ENCODE measurements around the gene TEAD1. TPM values are rescaled to one million over a fixed set of nuclear protein-coding genes. Genes with fewer than 3 reads are reported as not detected.

The TEAD1 gene
- total and polyA plus RNA-seq, 2 donors (not counting 1 experiment from before 2014, with no cell fraction given): 88.6 to 121 TPM

- H3K4me1 ChIP-seq (ENCODE audit: control insufficient read depth, extremely low read depth, insufficient read depth, low read length): peaks cover 31% of the 10 kb centered on the region
- peaks cover 5% of the 10 kb centered on the region for H4K20me1 ChIP-seq (ENCODE audit: control insufficient read depth, extremely low read depth, insufficient read depth, low read length)
- DNase-seq (ENCODE audit: low read depth in 2 of 2): peak; percentile 51 to 80
- H3K4me3 ChIP-seq (replicated peaks in 1 of 4; ENCODE audit: control extremely low read depth in 1 of 4, insufficient read depth in 1 of 4, low read depth in 3 of 4, low read length in 4 of 4): no peak overlapping the region
- H3K4me2 ChIP-seq (ENCODE audit: extremely low read depth, insufficient read depth, low read length): no peak overlapping the region
- H3K79me2 ChIP-seq (ENCODE audit: control insufficient read depth, insufficient read depth, low read length): peaks cover 93% of the 10 kb centered on the region
- H3K36me3 ChIP-seq (ENCODE audit: control insufficient read depth, insufficient read depth, low read length): no peaks in the 10 kb centered on the region
- H3K9me3 ChIP-seq (ENCODE audit: control insufficient read depth, insufficient read depth, low read depth, low read length): no peaks in the 10 kb centered on the region
- H2AFZ ChIP-seq (ENCODE audit: low read length): no peak overlapping the region
- H3K27ac ChIP-seq (ENCODE audit: insufficient read depth, low read length): no peak overlapping the region
- TF ChIP-seq EZH2 (IDR thresholded peaks at IDR 0.05; ENCODE audit: low read length, missing control alignments): no peak
- TF ChIP-seq CTCF (conservative IDR thresholded peaks at IDR 0.05 in 1 of 2, IDR thresholded peaks at IDR 0.05 in 1 of 2; ENCODE audit: low read depth in 1 of 2, low read length in 2 of 2): no peak
- H3K27me3 ChIP-seq (ENCODE audit: control insufficient read depth, insufficient read depth, low read length): no peaks in the 10 kb centered on the region
- H3K9ac ChIP-seq (ENCODE audit: insufficient read depth, low read length): no peak overlapping the region
Measured at GRCh38 chr11:12808519-12808918, 134.3 kb downstream of the TEAD1 start.

GRCh38 chr11:12809364-12809763 is 135.1 kb downstream of the TEAD1 start:
- Histone ChIP-seq H2AFZ (ENCODE audit: low read length) (no peak overlapping the region), H3K27me3 (ENCODE audit: control insufficient read depth, insufficient read depth, low read length) (no peaks in the 10 kb centered on the region), H3K27ac (ENCODE audit: insufficient read depth, low read length) (peak overlapping the region; percentile 20), H3K9me3 (ENCODE audit: control insufficient read depth, insufficient read depth, low read depth, low read length) (no peaks in the 10 kb centered on the region), H3K79me2 (ENCODE audit: control insufficient read depth, insufficient read depth, low read length) (peaks cover 93% of the 10 kb centered on the region), H3K9ac (ENCODE audit: insufficient read depth, low read length) (no peak overlapping the region), H4K20me1 (ENCODE audit: control insufficient read depth, extremely low read depth, insufficient read depth, low read length) (peaks cover 5% of the 10 kb centered on the region), H3K4me3 (replicated peaks in 1 of 4; ENCODE audit: control extremely low read depth in 1 of 4, insufficient read depth in 1 of 4, low read depth in 3 of 4, low read length in 4 of 4) (no peak overlapping the region), H3K36me3 (ENCODE audit: control insufficient read depth, insufficient read depth, low read length) (no peaks in the 10 kb centered on the region), H3K4me1 (ENCODE audit: control insufficient read depth, extremely low read depth, insufficient read depth, low read length) (peaks cover 39% of the 10 kb centered on the region), H3K4me2 (ENCODE audit: extremely low read depth, insufficient read depth, low read length) (no peak overlapping the region)
- no peak for TF ChIP-seq CTCF (conservative IDR thresholded peaks at IDR 0.05 in 1 of 2, IDR thresholded peaks at IDR 0.05 in 1 of 2; ENCODE audit: low read depth in 1 of 2, low read length in 2 of 2)
- no peak for DNase-seq (ENCODE audit: low read depth in 2 of 2)

GRCh38 chr11:12809864-12810567 is 135.8 kb downstream of the TEAD1 start:
- no peak overlapping the region for H3K4me3 ChIP-seq (replicated peaks in 1 of 4; ENCODE audit: control extremely low read depth in 1 of 4, insufficient read depth in 1 of 4, low read depth in 3 of 4, low read length in 4 of 4)
- no peaks in the 10 kb centered on the region for H3K9me3 ChIP-seq (ENCODE audit: control insufficient read depth, insufficient read depth, low read depth, low read length)
- peak overlapping the region; percentile 20 for H3K27ac ChIP-seq (ENCODE audit: insufficient read depth, low read length)
- H3K36me3 ChIP-seq (ENCODE audit: control insufficient read depth, insufficient read depth, low read length): no peaks in the 10 kb centered on the region
- H3K9ac ChIP-seq (ENCODE audit: insufficient read depth, low read length): no peak overlapping the region
- peaks cover 46% of the 10 kb centered on the region for H3K4me1 ChIP-seq (ENCODE audit: control insufficient read depth, extremely low read depth, insufficient read depth, low read length)
- no peaks in the 10 kb centered on the region for H3K27me3 ChIP-seq (ENCODE audit: control insufficient read depth, insufficient read depth, low read length)
- H4K20me1 ChIP-seq (ENCODE audit: control insufficient read depth, extremely low read depth, insufficient read depth, low read length): peaks cover 5% of the 10 kb centered on the region
- H3K79me2 ChIP-seq (ENCODE audit: control insufficient read depth, insufficient read depth, low read length): peaks cover 90% of the 10 kb centered on the region
- H3K4me2 ChIP-seq (ENCODE audit: extremely low read depth, insufficient read depth, low read length): no peak overlapping the region
- TF ChIP-seq CTCF (conservative IDR thresholded peaks at IDR 0.05 in 1 of 2, IDR thresholded peaks at IDR 0.05 in 1 of 2; ENCODE audit: low read depth in 1 of 2, low read length in 2 of 2) (peak in 1 of 2 donors; percentile 5), EZH2 (IDR thresholded peaks at IDR 0.05; ENCODE audit: low read length, missing control alignments) (no peak)
- DNase-seq (ENCODE audit: low read depth in 2 of 2): peak; percentile 82 to 84
- no peak overlapping the region for H2AFZ ChIP-seq (ENCODE audit: low read length)

All from fibroblast of lung (primary cell).